ENCODE measurements around the gene ST7. TPM values are rescaled to one million over a fixed set of nuclear protein-coding genes. Genes with fewer than 3 reads are reported as not detected.

ST7 gene
- total and polyA plus RNA-seq, 2 experiments from 2014 or later = 9.9 to 18.3 TPM

DNA sequence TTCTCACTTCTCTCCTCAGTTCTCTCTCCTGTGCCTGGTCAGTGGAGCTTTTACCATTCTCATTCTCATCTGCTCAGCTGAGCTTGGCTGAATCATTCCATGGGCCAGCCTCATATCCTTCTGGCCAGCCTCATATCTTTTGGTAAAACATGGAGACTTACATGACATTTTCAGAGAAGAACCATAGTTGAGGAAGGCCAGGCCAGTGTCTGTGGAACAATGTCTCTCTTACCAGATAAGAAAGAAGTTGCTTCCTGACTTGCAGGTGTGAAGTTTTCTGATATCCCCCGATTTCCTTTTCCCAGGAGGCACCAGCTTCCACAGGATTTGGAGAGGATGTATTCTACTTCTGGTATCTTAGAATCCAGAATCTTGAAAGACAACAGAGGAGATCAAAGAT lies 24.7 kb downstream of the ST7 start:
- TF ChIP-seq POLR2AphosphoS5 (IDR thresholded peaks at IDR 0.05; ENCODE audit: low read depth) (no peak), EZH2 (IDR thresholded peaks at IDR 0.05; ENCODE audit: low read depth, unreplicated experiment) (no peak), ZNF331 (CRISPR knock-in tag; IDR thresholded peaks at IDR 0.05; ENCODE audit: low read depth) (no peak), ZNF114 (CRISPR knock-in tag; IDR thresholded peaks at IDR 0.05) (no peak), CREB1 (CRISPR knock-in tag; IDR thresholded peaks at IDR 0.05; ENCODE audit: low read depth) (no peak), JUNB (IDR thresholded peaks at IDR 0.05; ENCODE audit: unreplicated experiment) (no peak), EZH2phosphoT487 (IDR thresholded peaks at IDR 0.05; ENCODE audit: unreplicated experiment) (no peak), STAT1 (IDR thresholded peaks at IDR 0.05; ENCODE audit: unreplicated experiment) (no peak), NANOG (IDR thresholded peaks at IDR 0.05; ENCODE audit: borderline replicate concordance) (no peak)
- TF ChIP-seq, protein P1, sequence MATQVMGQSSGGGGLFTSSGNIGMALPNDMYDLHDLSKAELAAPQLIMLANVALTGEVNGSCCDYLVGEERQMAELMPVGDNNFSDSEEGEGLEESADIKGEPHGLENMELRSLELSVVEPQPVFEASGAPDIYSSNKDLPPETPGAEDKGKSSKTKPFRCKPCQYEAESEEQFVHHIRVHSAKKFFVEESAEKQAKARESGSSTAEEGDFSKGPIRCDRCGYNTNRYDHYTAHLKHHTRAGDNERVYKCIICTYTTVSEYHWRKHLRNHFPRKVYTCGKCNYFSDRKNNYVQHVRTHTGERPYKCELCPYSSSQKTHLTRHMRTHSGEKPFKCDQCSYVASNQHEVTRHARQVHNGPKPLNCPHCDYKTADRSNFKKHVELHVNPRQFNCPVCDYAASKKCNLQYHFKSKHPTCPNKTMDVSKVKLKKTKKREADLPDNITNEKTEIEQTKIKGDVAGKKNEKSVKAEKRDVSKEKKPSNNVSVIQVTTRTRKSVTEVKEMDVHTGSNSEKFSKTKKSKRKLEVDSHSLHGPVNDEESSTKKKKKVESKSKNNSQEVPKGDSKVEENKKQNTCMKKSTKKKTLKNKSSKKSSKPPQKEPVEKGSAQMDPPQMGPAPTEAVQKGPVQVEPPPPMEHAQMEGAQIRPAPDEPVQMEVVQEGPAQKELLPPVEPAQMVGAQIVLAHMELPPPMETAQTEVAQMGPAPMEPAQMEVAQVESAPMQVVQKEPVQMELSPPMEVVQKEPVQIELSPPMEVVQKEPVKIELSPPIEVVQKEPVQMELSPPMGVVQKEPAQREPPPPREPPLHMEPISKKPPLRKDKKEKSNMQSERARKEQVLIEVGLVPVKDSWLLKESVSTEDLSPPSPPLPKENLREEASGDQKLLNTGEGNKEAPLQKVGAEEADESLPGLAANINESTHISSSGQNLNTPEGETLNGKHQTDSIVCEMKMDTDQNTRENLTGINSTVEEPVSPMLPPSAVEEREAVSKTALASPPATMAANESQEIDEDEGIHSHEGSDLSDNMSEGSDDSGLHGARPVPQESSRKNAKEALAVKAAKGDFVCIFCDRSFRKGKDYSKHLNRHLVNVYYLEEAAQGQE (IDR thresholded peaks at IDR 0.05; ENCODE audit: unreplicated experiment) = no peak
- TF ChIP-seq, protein P2, sequence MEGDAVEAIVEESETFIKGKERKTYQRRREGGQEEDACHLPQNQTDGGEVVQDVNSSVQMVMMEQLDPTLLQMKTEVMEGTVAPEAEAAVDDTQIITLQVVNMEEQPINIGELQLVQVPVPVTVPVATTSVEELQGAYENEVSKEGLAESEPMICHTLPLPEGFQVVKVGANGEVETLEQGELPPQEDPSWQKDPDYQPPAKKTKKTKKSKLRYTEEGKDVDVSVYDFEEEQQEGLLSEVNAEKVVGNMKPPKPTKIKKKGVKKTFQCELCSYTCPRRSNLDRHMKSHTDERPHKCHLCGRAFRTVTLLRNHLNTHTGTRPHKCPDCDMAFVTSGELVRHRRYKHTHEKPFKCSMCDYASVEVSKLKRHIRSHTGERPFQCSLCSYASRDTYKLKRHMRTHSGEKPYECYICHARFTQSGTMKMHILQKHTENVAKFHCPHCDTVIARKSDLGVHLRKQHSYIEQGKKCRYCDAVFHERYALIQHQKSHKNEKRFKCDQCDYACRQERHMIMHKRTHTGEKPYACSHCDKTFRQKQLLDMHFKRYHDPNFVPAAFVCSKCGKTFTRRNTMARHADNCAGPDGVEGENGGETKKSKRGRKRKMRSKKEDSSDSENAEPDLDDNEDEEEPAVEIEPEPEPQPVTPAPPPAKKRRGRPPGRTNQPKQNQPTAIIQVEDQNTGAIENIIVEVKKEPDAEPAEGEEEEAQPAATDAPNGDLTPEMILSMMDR (conservative IDR thresholded peaks at IDR 0.05; ENCODE audit: low read depth in 2 of 2) = no peak
- TF ChIP-seq, protein P3, sequence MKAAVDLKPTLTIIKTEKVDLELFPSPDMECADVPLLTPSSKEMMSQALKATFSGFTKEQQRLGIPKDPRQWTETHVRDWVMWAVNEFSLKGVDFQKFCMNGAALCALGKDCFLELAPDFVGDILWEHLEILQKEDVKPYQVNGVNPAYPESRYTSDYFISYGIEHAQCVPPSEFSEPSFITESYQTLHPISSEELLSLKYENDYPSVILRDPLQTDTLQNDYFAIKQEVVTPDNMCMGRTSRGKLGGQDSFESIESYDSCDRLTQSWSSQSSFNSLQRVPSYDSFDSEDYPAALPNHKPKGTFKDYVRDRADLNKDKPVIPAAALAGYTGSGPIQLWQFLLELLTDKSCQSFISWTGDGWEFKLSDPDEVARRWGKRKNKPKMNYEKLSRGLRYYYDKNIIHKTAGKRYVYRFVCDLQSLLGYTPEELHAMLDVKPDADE (IDR thresholded peaks at IDR 0.05) = no peak
- TF ChIP-seq, protein P4, sequence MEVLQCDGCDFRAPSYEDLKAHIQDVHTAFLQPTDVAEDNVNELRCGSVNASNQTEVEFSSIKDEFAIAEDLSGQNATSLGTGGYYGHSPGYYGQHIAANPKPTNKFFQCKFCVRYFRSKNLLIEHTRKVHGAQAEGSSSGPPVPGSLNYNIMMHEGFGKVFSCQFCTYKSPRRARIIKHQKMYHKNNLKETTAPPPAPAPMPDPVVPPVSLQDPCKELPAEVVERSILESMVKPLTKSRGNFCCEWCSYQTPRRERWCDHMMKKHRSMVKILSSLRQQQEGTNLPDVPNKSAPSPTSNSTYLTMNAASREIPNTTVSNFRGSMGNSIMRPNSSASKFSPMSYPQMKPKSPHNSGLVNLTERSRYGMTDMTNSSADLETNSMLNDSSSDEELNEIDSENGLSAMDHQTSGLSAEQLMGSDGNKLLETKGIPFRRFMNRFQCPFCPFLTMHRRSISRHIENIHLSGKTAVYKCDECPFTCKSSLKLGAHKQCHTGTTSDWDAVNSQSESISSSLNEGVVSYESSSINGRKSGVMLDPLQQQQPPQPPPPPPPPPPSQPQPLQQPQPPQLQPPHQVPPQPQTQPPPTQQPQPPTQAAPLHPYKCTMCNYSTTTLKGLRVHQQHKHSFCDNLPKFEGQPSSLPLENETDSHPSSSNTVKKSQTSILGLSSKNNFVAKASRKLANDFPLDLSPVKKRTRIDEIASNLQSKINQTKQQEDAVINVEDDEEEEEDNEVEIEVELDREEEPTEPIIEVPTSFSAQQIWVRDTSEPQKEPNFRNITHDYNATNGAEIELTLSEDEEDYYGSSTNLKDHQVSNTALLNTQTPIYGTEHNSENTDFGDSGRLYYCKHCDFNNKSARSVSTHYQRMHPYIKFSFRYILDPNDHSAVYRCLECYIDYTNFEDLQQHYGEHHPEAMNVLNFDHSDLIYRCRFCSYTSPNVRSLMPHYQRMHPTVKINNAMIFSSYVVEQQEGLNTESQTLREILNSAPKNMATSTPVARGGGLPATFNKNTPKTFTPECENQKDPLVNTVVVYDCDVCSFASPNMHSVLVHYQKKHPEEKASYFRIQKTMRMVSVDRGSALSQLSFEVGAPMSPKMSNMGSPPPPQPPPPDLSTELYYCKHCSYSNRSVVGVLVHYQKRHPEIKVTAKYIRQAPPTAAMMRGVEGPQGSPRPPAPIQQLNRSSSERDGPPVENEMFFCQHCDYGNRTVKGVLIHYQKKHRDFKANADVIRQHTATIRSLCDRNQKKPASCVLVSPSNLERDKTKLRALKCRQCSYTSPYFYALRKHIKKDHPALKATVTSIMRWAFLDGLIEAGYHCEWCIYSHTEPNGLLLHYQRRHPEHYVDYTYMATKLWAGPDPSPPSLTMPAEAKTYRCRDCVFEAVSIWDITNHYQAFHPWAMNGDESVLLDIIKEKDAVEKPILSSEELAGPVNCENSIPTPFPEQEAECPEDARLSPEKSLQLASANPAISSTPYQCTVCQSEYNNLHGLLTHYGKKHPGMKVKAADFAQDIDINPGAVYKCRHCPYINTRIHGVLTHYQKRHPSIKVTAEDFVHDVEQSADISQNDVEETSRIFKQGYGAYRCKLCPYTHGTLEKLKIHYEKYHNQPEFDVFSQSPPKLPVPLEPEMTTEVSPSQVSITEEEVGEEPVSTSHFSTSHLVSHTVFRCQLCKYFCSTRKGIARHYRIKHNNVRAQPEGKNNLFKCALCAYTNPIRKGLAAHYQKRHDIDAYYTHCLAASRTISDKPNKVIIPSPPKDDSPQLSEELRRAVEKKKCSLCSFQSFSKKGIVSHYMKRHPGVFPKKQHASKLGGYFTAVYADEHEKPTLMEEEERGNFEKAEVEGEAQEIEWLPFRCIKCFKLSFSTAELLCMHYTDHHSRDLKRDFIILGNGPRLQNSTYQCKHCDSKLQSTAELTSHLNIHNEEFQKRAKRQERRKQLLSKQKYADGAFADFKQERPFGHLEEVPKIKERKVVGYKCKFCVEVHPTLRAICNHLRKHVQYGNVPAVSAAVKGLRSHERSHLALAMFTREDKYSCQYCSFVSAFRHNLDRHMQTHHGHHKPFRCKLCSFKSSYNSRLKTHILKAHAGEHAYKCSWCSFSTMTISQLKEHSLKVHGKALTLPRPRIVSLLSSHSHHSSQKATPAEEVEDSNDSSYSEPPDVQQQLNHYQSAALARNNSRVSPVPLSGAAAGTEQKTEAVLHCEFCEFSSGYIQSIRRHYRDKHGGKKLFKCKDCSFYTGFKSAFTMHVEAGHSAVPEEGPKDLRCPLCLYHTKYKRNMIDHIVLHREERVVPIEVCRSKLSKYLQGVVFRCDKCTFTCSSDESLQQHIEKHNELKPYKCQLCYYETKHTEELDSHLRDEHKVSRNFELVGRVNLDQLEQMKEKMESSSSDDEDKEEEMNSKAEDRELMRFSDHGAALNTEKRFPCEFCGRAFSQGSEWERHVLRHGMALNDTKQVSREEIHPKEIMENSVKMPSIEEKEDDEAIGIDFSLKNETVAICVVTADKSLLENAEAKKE (CRISPR knock-in tag; IDR thresholded peaks at IDR 0.05) = no peak
- no peak overlapping the region for H3K27ac Mint-ChIP-seq
- DNase-seq (ENCODE audit: low spot score) = no peak
- Histone ChIP-seq H3K36me3 (ENCODE audit: insufficient read depth) (no peaks in the 10 kb centered on the region), H3K4me2 (no peak overlapping the region), H3K27me3 (ENCODE audit: insufficient read depth) (no peaks in the 10 kb centered on the region), H3K4me3 (no peak overlapping the region), H3K9me2 (ENCODE audit: insufficient read depth) (no peaks in the 10 kb centered on the region), H3K27ac (ENCODE audit: low read depth) (no peak overlapping the region), H3F3A (replicated peaks; ENCODE audit: low read depth) (no peaks in the 10 kb centered on the region), H2AFZ (no peak overlapping the region), H3K79me2 (replicated peaks; ENCODE audit: insufficient read depth) (peaks cover 17% of the 10 kb centered on the region), H4K20me1 (replicated peaks; ENCODE audit: insufficient read depth) (no peaks in the 10 kb centered on the region), H3K4me1 (ENCODE audit: insufficient read depth) (no peaks in the 10 kb centered on the region)
- H3K4me1 Mint-ChIP-seq = peaks cover under 1% of the 10 kb centered on the region; the same call in 2 of the 3 replicates
- H3K27me3 Mint-ChIP-seq (ENCODE audit: insufficient read depth, low read depth, poor library complexity) = no peaks in the 10 kb centered on the region
- H3K9me3 Mint-ChIP-seq = peaks cover 4% of the 10 kb centered on the region
- no peak for ATAC-seq
- H3K4me3 Mint-ChIP-seq = no peak overlapping the region
- peaks cover 16% of the 10 kb centered on the region; the same call in 2 of the 3 replicates for H3K36me3 Mint-ChIP-seq (ENCODE audit: low read depth)
